WERI-Rb-1 (cell line): ENCODE results near the gene NSUN7.

Source experiments
- DNase-seq: peaks from one replicate; pipeline ENCODE4 v3.0.0-alpha.2; 2020
- H3K27ac ChIP-seq: fragments of 250-450 bp; sonication (Bioruptor Pico); 2 replicates; pipeline ENCODE4 v1.5.1; 2020; ENCODE audit warnings: mild to moderate bottlenecking, moderate library complexity
- H3K27me3 ChIP-seq: fragments of 250-450 bp; sonication (Bioruptor Pico); 2 replicates; pipeline ENCODE4 v1.5.1; 2021; ENCODE audit warnings: mild to moderate bottlenecking, low read depth, moderate library complexity; ENCODE audit not compliant: insufficient read depth, severe bottlenecking
- H3K36me3 ChIP-seq: fragments of 250-450 bp; sonication (Bioruptor Pico); 2 replicates; pipeline ENCODE4 v1.5.1; 2020; ENCODE audit warnings: mild to moderate bottlenecking, moderate library complexity
- H3K4me3 ChIP-seq: 2 replicates; pipeline ENCODE4 v1.5.1; 2011; ENCODE audit warnings: low read depth, mild to moderate bottlenecking, control low read depth, low read length
- H3K9me3 ChIP-seq: fragments of 250-450 bp; sonication (Bioruptor Pico); 2 replicates; pipeline ENCODE4 v1.5.1; 2021; ENCODE audit warnings: mild to moderate bottlenecking, moderate library complexity; ENCODE audit not compliant: severe bottlenecking
- TF ChIP-seq, protein P1 (sequence below): IDR thresholded peaks from 2 replicates; pipeline ENCODE4 v1.5.1; 2011; ENCODE audit warnings: low read depth, mild to moderate bottlenecking, control low read depth, inconsistent platforms, low read length

NSUN7 gene

GRCh38 chr4:40846532-40846931, 96.8 kb downstream of the NSUN7 start:
- TF ChIP-seq, protein P1, sequence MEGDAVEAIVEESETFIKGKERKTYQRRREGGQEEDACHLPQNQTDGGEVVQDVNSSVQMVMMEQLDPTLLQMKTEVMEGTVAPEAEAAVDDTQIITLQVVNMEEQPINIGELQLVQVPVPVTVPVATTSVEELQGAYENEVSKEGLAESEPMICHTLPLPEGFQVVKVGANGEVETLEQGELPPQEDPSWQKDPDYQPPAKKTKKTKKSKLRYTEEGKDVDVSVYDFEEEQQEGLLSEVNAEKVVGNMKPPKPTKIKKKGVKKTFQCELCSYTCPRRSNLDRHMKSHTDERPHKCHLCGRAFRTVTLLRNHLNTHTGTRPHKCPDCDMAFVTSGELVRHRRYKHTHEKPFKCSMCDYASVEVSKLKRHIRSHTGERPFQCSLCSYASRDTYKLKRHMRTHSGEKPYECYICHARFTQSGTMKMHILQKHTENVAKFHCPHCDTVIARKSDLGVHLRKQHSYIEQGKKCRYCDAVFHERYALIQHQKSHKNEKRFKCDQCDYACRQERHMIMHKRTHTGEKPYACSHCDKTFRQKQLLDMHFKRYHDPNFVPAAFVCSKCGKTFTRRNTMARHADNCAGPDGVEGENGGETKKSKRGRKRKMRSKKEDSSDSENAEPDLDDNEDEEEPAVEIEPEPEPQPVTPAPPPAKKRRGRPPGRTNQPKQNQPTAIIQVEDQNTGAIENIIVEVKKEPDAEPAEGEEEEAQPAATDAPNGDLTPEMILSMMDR, result no peak
- Histone ChIP-seq H3K9me3 (no peaks in the 10 kb centered on the region), H3K4me3 (no peak overlapping the region), H3K27me3 (no peaks in the 10 kb centered on the region), H3K27ac (no peak overlapping the region), H3K36me3 (no peaks in the 10 kb centered on the region; the same call in 1 of the 2 replicates)
- no peak for DNase-seq

DNA sequence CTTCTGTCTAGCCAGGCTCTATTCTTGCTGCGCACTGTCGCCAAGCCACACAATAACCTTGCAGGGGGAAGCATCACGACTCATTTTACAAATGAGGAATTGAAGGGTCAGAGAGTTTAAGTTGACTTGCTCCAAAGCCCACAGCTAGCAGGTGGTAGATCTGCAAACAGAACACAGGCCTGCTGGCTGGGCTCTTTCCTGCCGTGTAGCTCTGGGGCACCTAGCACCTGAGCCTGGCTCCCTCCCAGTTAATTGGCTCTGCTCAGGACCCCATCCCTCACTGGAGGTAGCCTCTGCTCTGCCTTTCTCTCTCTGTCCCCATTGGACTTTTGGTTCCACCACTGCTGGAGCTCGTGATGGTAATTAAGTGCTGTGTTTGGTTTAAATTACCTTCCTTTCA, 98.5 kb downstream of the NSUN7 start:
- Histone ChIP-seq H3K4me3 (no peak overlapping the region), H3K9me3 (no peaks in the 10 kb centered on the region), H3K27ac (no peak overlapping the region), H3K27me3 (no peaks in the 10 kb centered on the region), H3K36me3 (no peaks in the 10 kb centered on the region; the same call in 1 of the 2 replicates)
- TF ChIP-seq, protein P1, result no peak
- DNase-seq, result no peak

DNA sequence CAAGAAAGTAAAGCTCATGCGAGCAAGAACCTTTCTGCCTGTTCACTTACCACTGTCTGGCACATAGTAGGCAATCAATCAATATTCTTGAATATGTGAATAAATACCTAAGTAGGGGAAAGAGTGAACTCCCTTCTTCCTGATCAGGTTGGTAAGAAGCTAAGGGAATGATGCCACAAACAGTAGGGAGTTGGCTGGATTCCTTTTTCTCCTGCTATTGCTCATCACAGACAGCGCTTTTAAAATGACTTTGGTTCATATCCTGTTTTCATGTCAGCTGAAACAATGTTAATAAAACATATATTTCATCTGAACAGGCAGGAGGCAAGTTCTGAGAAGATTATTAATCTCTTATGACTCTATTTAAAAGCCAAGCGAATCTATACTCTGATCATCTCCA, 99.2 kb downstream of the NSUN7 start:
- H3K4me3 ChIP-seq, result no peak overlapping the region
- H3K36me3 ChIP-seq, result no peaks in the 10 kb centered on the region; the same call in 1 of the 2 replicates
- TF ChIP-seq, protein P1, result no peak
- H3K9me3 ChIP-seq, result no peaks in the 10 kb centered on the region
- no peaks in the 10 kb centered on the region for H3K27me3 ChIP-seq
- no peak for DNase-seq
- H3K27ac ChIP-seq, result no peak overlapping the region

GRCh38 chr4:40850496-40850895, 100.7 kb downstream of the NSUN7 start:
- Histone ChIP-seq H3K4me3 (no peak overlapping the region), H3K27ac (no peak overlapping the region), H3K27me3 (no peaks in the 10 kb centered on the region), H3K9me3 (no peaks in the 10 kb centered on the region), H3K36me3 (no peaks in the 10 kb centered on the region; the same call in 1 of the 2 replicates)
- TF ChIP-seq, protein P1, result no peak
- no peak for DNase-seq

DNA sequence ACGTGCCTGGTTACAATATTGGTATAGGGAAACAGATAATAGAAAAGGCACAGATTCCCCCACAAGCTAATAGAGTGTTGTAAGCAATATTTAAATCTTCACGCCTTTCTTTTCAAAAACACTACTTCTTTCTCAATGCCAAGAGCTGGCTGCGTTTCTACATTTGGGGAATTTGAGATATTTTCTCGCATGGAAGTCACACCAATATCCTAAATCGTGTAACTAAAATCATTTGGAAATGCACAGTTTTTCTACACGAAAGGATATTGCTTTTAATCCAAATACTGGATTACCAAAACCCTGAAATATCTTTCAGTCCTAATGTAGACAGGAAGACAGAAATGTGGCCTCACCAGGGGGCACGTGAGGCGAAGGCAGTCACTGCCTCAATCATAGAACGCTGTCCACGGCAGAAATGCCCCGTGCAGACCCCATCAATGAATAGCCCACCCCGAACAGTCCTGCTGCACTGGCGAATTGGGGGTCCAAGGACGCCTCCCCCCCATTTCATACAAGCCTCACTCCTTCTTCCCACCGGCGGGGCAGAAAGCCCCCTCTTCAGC, 106.6 kb downstream of the NSUN7 start:
- peak overlapping the region; percentile 73 for H3K27ac ChIP-seq
- H3K27me3 ChIP-seq, result no peaks in the 10 kb centered on the region
- H3K9me3 ChIP-seq, result no peaks in the 10 kb centered on the region
- H3K36me3 ChIP-seq, result no peaks in the 10 kb centered on the region; the same call in 1 of the 2 replicates
- TF ChIP-seq, protein P1, result no peak
- no peak for DNase-seq
- H3K4me3 ChIP-seq, result peak overlapping the region; percentile 62

GRCh38 chr4:40856840-40857362, 107.1 kb downstream of the NSUN7 start:
- Histone ChIP-seq H3K27me3 (no peaks in the 10 kb centered on the region), H3K9me3 (no peaks in the 10 kb centered on the region), H3K27ac (peak overlapping the region; percentile 73), H3K4me3 (peak overlapping the region; percentile 62), H3K36me3 (no peaks in the 10 kb centered on the region; the same call in 1 of the 2 replicates)
- DNase-seq, result peak; percentile 79
- TF ChIP-seq, protein P1, result no peak
